ENCODE measurements around the gene COA5. TPM values are rescaled to one million over a fixed set of nuclear protein-coding genes. Genes with fewer than 3 reads are reported as not detected.

COA5 gene
- total RNA-seq, 3 donors from 2014 or later = 35.4 to 50.8 (median 45.6) TPM

DNA sequence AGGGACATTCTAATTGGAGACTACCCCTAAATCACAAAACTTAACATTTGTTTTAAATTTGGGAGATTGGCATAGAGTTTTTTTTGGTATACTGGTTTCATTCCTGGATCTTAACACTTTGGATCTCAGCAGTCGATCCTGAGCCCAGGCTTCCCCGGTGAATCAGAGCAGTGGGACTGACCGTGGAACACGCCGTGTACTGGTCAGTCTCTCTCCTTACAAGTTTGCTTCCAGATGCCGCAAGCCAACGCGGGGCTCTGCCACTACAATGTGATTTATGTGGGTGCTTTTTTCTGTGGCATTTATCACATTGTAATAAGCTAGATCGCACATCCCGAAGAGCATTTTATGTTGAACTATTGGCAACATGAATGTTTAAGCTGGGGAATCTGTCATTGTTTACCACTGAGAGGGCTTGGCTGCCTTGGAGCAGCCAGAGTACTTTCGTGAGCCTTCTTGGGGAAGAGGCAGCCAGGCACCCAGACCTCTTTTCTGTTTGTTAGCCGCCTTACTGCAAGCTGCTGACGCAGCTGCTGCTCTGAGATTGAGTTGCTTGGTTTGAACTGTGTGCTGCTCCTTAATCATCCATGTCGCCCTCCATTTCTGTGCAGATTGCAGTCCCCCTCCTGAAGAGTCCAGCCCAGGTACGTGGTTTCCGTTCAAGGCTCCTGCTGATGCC lies 49.3 kb downstream of the COA5 start:
- no peaks in the 10 kb centered on the region for H3K36me3 ChIP-seq
- no peak for TF ChIP-seq POLR2AphosphoS5 (IDR thresholded peaks at IDR 0.05)
- TF ChIP-seq, protein P1, sequence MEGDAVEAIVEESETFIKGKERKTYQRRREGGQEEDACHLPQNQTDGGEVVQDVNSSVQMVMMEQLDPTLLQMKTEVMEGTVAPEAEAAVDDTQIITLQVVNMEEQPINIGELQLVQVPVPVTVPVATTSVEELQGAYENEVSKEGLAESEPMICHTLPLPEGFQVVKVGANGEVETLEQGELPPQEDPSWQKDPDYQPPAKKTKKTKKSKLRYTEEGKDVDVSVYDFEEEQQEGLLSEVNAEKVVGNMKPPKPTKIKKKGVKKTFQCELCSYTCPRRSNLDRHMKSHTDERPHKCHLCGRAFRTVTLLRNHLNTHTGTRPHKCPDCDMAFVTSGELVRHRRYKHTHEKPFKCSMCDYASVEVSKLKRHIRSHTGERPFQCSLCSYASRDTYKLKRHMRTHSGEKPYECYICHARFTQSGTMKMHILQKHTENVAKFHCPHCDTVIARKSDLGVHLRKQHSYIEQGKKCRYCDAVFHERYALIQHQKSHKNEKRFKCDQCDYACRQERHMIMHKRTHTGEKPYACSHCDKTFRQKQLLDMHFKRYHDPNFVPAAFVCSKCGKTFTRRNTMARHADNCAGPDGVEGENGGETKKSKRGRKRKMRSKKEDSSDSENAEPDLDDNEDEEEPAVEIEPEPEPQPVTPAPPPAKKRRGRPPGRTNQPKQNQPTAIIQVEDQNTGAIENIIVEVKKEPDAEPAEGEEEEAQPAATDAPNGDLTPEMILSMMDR (IDR thresholded peaks at IDR 0.05) = no peak
- no peak for TF ChIP-seq POLR2A (IDR thresholded peaks at IDR 0.05)
- DNase-seq (ENCODE audit: low spot score in 2 of 2) = no peak
- H3K4me1 ChIP-seq = no peaks in the 10 kb centered on the region
- no peaks in the 10 kb centered on the region for H3K27me3 ChIP-seq
- no peak overlapping the region for H3K4me3 ChIP-seq
- no peaks in the 10 kb centered on the region for H3K9me3 ChIP-seq
- H3K27ac ChIP-seq = no peak overlapping the region
- intact Hi-C loops (cut with DNase I; ENCODE audit: low total_unique reads) = loop anchor here (1.0 kb wide), 1 partner anchor 20 kb away; no protein-coding TSS in a partner anchor

DNA sequence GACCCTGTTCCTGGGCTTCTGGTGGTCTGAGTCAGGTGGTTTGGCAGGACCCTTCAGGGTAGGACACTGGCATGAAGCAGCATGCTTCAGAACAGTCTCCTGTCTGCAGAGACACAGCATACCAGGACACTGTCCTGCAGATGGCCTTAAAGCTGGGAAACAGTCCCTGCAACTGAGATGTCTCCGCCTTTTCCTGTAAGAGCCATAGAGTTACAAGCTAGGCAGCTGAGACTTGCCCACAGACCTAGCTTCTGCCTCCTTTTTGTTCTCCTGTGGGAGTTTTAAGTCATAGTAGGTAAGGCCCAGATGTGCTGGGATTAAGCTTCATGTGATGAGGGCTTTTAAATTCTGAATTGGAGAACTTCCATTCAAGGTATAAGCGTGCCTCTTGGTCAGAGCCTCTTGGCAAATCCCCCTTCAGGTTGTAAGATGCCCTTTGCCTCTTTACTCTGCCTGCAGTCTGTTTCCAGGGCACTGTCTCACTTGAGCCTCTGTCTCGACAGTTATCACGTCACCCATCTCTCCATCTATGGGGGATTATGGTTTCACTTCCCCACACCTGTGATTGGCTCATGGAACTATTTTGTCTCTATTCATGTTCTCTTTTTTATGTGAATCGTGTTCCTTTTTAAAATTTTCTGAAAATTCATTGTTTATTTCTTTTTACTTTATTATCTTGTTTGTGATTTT lies 51.8 kb downstream of the COA5 start:
- Histone ChIP-seq H3K27me3 (no peaks in the 10 kb centered on the region), H3K9me3 (no peaks in the 10 kb centered on the region), H3K4me3 (no peak overlapping the region), H3K36me3 (no peaks in the 10 kb centered on the region), H3K27ac (no peak overlapping the region), H3K4me1 (no peaks in the 10 kb centered on the region)
- intact Hi-C loops (cut with DNase I; ENCODE audit: low total_unique reads) = no loop called here
- DNase-seq (ENCODE audit: low spot score in 2 of 2) = no peak
- TF ChIP-seq POLR2AphosphoS5 (IDR thresholded peaks at IDR 0.05) (no peak), POLR2A (IDR thresholded peaks at IDR 0.05) (no peak)
- TF ChIP-seq, protein P1 (IDR thresholded peaks at IDR 0.05) = no peak

DNA sequence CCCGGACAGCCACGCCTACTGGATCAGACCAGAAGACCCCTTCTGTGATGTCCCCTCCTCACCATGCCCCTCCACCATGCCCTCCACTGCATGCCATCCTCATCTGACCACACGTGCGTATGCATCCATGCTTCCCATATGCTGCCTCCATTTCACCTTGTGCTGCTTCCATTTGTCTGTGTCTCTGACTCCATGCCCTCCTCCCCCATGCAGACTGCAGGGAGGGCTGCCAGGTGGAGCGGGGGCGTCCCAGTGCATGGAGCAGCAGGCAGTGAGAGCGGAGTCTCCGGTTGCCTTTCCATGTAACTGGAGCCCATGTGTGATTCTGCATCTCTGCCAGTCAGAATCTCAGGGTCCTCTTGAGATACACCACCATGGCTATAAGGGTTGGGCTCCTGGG lies 52.6 kb downstream of the COA5 start:
- Histone ChIP-seq H3K27ac (no peak overlapping the region), H3K4me3 (no peak overlapping the region), H3K9me3 (no peaks in the 10 kb centered on the region), H3K27me3 (no peaks in the 10 kb centered on the region), H3K36me3 (no peaks in the 10 kb centered on the region), H3K4me1 (no peaks in the 10 kb centered on the region)
- intact Hi-C loops (cut with DNase I; ENCODE audit: low total_unique reads) = no loop called here
- TF ChIP-seq, protein P1 (IDR thresholded peaks at IDR 0.05) = no peak
- TF ChIP-seq POLR2A (IDR thresholded peaks at IDR 0.05) = no peak
- no peak for TF ChIP-seq POLR2AphosphoS5 (IDR thresholded peaks at IDR 0.05)
- DNase-seq (ENCODE audit: low spot score in 2 of 2) = no peak

DNA sequence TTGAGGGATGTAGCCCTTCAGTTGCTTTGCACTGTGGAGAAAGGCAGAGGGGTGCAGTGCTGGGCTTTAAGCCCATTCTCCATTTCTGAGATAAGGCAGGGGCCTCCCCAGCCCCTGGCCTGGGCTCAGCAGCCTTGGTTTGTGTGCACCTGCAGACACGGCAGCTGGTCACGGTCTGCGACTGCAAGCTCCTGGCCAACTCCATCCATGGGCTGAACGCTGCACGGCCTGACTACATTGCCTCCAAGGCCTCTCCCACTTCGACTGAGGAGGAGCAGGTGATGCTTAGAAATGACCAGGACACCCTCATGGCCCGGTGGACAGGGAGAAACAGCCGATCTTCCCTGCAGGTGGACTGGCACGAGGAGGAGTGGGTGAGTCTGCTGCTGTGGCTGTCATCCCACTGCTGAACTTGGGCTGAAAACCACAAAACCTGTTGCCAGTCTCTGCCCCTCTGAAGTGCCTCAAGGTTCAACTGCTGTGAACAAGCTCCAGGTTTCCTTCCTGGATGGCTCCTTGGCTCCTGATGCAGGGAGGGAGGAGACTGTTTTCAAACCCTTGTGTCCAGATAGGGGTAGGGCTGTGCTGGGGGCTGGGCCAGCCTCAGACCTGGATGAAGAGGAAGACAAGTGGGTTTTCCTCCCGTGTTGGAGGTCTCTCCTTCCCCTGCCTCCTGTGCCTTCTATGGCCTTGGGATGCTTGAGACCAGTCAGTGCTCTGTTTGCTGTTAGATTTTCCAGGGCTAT lies 54.0 kb downstream of the COA5 start:
- Histone ChIP-seq H3K9me3 (no peaks in the 10 kb centered on the region), H3K27me3 (no peaks in the 10 kb centered on the region), H3K36me3 (no peaks in the 10 kb centered on the region), H3K27ac (no peak overlapping the region), H3K4me3 (no peak overlapping the region), H3K4me1 (no peaks in the 10 kb centered on the region)
- no peak for TF ChIP-seq POLR2AphosphoS5 (IDR thresholded peaks at IDR 0.05)
- TF ChIP-seq, protein P1 (IDR thresholded peaks at IDR 0.05) = no peak
- TF ChIP-seq POLR2A (IDR thresholded peaks at IDR 0.05) = no peak
- DNase-seq (ENCODE audit: low spot score in 2 of 2) = no peak
- intact Hi-C loops (cut with DNase I; ENCODE audit: low total_unique reads) = no loop called here
